Hematopoietic multipotent progenitor cell treated with erythropoietin and hydrocortisone succinate and interleukin-3 and kit ligand, for 4 days (in vitro differentiated cells): ENCODE results near the gene ZNF595.
"Not testable (repeated sequence)": the region's sequence is repeated elsewhere in the genome, so short reads cannot be mapped to it uniquely, and the experiment has no call there.

Experiments
- DNase-seq: peaks from one replicate; pipeline ENCODE4 v3.0.0-alpha.2; 2015

ZNF595 gene

GRCh38 chr4:52804-53479 lies at the start of gene ZNF595:
Gene ZNF595 (plus strand): TSS chr4:53321. CDS start chr4:53489, 168 bp downstream.
- DNase-seq, result not testable (repeated sequence)

GRCh38 chr4:9937-10870 lies 42.9 kb upstream of the ZNF595 start:
- DNase-seq, result peak; percentile 9

- not testable (repeated sequence) for DNase-seq
These were observed 41.9 kb upstream of the ZNF595 start for GRCh38 chr4:11095-11815.

GRCh38 chr4:11816-12417 lies 41.2 kb upstream of the ZNF595 start:
- peak; percentile 45 for DNase-seq

- not testable (repeated sequence) for DNase-seq
These were observed 35.0 kb upstream of the ZNF595 start for GRCh38 chr4:18128-18527.

- not testable (repeated sequence) for DNase-seq
These were observed 34.5 kb upstream of the ZNF595 start for GRCh38 chr4:18589-18988.

- DNase-seq, result not testable (repeated sequence)
These were observed 30.2 kb upstream of the ZNF595 start for GRCh38 chr4:22882-23281.

- not testable (repeated sequence) for DNase-seq
These were observed 28.8 kb upstream of the ZNF595 start for GRCh38 chr4:24359-24758.

GRCh38 chr4:27501-27900 lies 25.6 kb upstream of the ZNF595 start:
- DNase-seq, result not testable (repeated sequence)

- not testable (repeated sequence) for DNase-seq
These were observed 24.2 kb upstream of the ZNF595 start for GRCh38 chr4:28767-29542.

GRCh38 chr4:33314-33713 lies 19.8 kb upstream of the ZNF595 start:
- DNase-seq, result not testable (repeated sequence)

- not testable (repeated sequence) for DNase-seq
These were observed 16.3 kb upstream of the ZNF595 start for GRCh38 chr4:36559-37415.

- DNase-seq, result not testable (repeated sequence)
These were observed 14.9 kb upstream of the ZNF595 start for GRCh38 chr4:38202-38601.

GRCh38 chr4:43375-43774 lies 9.7 kb upstream of the ZNF595 start:
- not testable (repeated sequence) for DNase-seq

- not testable (repeated sequence) for DNase-seq
These were observed 1.9 kb upstream of the ZNF595 start for GRCh38 chr4:51253-51652.

GRCh38 chr4:51655-52277 lies 1.4 kb upstream of the ZNF595 start:
- DNase-seq, result not testable (repeated sequence)

GRCh38 chr4:53521-53920 lies 400 bp downstream of the ZNF595 start:
- not testable (repeated sequence) for DNase-seq

- not testable (repeated sequence) for DNase-seq
These were observed 11.6 kb downstream of the ZNF595 start for GRCh38 chr4:64733-65132.

- DNase-seq, result no peak
These were observed 18.7 kb downstream of the ZNF595 start for GRCh38 chr4:71830-72229.

GRCh38 chr4:85951-86350 lies 32.8 kb downstream of the ZNF595 start:
- no peak for DNase-seq
